Measurements from ENCODE around the gene NT5M. TPM values are rescaled to one million over a fixed set of nuclear protein-coding genes. Genes with fewer than 3 reads are reported as not detected.

NT5M gene
- total and polyA plus RNA-seq, 9 of the 15 experiments (the other 6 are each of a cell fraction or from before 2014, with no cell fraction given), result 0.24 to 10.1 (median 3.4) TPM

DNA sequence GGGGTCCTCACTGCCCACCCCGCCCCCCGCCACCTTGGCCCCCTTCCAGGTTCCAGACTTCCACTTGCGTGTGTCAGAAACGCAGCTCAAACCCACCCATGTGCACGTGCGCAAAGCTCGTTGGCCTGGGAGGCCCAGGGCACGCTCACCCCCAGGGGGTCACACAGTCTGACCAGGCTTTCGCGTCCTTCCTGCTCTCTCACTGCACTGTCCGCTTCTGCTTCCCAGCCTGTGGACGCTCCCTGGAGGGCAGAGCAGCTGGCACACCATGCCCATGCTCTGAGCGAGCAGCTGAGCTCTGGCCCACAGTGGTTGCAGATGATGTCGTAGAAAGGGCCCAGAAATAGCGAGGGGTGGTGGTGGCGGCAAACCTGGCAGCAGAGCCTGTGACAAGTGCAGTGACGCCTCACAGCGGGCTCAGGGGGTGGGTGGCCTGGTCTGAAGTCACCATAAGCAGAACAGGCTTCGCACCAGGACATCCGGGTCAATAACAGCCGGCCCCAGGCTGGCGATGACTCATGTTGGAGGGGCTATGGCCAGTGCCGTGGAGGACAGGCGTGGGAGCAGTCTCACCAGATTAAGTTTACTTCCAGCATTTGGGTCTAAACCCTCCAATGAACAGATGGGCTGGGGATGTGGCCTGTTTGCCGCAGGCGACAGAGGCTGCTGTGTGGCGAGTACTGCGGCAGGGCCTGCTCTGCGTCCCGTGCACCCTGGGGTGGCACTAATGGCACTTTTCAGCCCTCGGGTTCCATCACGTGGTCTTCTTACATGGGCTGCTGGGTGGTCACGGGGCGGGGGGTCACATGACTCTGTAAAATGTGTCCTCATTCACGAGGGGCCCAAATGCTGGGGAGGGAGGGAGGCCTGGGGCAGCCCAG is 49.0 kb downstream of the NT5M start (continued):
- TF ChIP-seq, protein P1, sequence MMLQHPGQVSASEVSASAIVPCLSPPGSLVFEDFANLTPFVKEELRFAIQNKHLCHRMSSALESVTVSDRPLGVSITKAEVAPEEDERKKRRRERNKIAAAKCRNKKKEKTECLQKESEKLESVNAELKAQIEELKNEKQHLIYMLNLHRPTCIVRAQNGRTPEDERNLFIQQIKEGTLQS (IDR thresholded peaks at IDR 0.05), result peak; percentile 94
- TF ChIP-seq, protein P1 (CRISPR knock-in tag; conservative IDR thresholded peaks at IDR 0.05), result no peak
- TF ChIP-seq CREB1 (IDR thresholded peaks at IDR 0.05), result peak; percentile 36; the same call in 1 of the 2 replicates
- peak; percentile 58; the same call in 1 of the 2 replicates for TF ChIP-seq CREB1 (CRISPR knock-in tag; IDR thresholded peaks at IDR 0.05)
- TF ChIP-seq KLF10 (CRISPR knock-in tag; IDR thresholded peaks at IDR 0.05), result no peak
- no peak for TF ChIP-seq SMARCA5 (IDR thresholded peaks at IDR 0.05)
- peak in 1 of 2 experiments; percentile 80; a peak in 2 of 4 replicates for TF ChIP-seq FOXA3 (CRISPR knock-in tag; conservative IDR thresholded peaks at IDR 0.05 in 1 of 2, IDR thresholded peaks at IDR 0.05 in 1 of 2)
- TF ChIP-seq PHF20 (IDR thresholded peaks at IDR 0.05; ENCODE audit: partially characterized antibody), result no peak
- no peak for TF ChIP-seq MED1 (CRISPR knock-in tag; IDR thresholded peaks at IDR 0.05; ENCODE audit: borderline replicate concordance)
- TF ChIP-seq, protein P2, sequence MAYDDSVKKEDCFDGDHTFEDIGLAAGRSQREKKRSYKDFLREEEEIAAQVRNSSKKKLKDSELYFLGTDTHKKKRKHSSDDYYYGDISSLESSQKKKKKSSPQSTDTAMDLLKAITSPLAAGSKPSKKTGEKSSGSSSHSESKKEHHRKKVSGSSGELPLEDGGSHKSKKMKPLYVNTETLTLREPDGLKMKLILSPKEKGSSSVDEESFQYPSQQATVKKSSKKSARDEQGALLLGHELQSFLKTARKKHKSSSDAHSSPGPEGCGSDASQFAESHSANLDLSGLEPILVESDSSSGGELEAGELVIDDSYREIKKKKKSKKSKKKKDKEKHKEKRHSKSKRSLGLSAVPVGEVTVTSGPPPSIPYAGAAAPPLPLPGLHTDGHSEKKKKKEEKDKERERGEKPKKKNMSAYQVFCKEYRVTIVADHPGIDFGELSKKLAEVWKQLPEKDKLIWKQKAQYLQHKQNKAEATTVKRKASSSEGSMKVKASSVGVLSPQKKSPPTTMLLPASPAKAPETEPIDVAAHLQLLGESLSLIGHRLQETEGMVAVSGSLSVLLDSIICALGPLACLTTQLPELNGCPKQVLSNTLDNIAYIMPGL (CRISPR knock-in tag; IDR thresholded peaks at IDR 0.05), result no peak
- TF ChIP-seq RBM25 (IDR thresholded peaks at IDR 0.05; ENCODE audit: low read depth, low read length, severe bottlenecking), result no peak
- peak; percentile 16; the same call in 1 of the 2 replicates for TF ChIP-seq PHF8 (IDR thresholded peaks at IDR 0.05; ENCODE audit: borderline replicate concordance, low read length)
- no peak for TF ChIP-seq ZNF311 (CRISPR knock-in tag; IDR thresholded peaks at IDR 0.05)
- TF ChIP-seq, protein P3, sequence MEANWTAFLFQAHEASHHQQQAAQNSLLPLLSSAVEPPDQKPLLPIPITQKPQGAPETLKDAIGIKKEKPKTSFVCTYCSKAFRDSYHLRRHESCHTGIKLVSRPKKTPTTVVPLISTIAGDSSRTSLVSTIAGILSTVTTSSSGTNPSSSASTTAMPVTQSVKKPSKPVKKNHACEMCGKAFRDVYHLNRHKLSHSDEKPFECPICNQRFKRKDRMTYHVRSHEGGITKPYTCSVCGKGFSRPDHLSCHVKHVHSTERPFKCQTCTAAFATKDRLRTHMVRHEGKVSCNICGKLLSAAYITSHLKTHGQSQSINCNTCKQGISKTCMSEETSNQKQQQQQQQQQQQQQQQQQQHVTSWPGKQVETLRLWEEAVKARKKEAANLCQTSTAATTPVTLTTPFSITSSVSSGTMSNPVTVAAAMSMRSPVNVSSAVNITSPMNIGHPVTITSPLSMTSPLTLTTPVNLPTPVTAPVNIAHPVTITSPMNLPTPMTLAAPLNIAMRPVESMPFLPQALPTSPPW (CRISPR knock-in tag; IDR thresholded peaks at IDR 0.05), result peak; percentile 39
- peak; percentile 79; the same call in 1 of the 2 replicates for TF ChIP-seq JUN (IDR thresholded peaks at IDR 0.05; ENCODE audit: borderline replicate concordance, low read depth, low read length)
- peak; percentile 89; the same call in 1 of the 2 replicates for TF ChIP-seq JUN (CRISPR knock-in tag; IDR thresholded peaks at IDR 0.05; ENCODE audit: borderline replicate concordance)
- TF ChIP-seq CXXC5 (CRISPR knock-in tag; IDR thresholded peaks at IDR 0.05), result 0 out of 2 replicates have a peak, but pooled peaks have one; percentile 12
- peak; percentile 85 for TF ChIP-seq RAD51 (IDR thresholded peaks at IDR 0.05; ENCODE audit: borderline replicate concordance, low read depth)
- TF ChIP-seq, protein P4, sequence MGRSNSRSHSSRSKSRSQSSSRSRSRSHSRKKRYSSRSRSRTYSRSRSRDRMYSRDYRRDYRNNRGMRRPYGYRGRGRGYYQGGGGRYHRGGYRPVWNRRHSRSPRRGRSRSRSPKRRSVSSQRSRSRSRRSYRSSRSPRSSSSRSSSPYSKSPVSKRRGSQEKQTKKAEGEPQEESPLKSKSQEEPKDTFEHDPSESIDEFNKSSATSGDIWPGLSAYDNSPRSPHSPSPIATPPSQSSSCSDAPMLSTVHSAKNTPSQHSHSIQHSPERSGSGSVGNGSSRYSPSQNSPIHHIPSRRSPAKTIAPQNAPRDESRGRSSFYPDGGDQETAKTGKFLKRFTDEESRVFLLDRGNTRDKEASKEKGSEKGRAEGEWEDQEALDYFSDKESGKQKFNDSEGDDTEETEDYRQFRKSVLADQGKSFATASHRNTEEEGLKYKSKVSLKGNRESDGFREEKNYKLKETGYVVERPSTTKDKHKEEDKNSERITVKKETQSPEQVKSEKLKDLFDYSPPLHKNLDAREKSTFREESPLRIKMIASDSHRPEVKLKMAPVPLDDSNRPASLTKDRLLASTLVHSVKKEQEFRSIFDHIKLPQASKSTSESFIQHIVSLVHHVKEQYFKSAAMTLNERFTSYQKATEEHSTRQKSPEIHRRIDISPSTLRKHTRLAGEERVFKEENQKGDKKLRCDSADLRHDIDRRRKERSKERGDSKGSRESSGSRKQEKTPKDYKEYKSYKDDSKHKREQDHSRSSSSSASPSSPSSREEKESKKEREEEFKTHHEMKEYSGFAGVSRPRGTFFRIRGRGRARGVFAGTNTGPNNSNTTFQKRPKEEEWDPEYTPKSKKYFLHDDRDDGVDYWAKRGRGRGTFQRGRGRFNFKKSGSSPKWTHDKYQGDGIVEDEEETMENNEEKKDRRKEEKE (IDR thresholded peaks at IDR 0.05; ENCODE audit: borderline replicate concordance in 1 of 2, control insufficient read depth in 1 of 2, low read depth in 2 of 2, low read length in 1 of 2), result peak in 1 of 2 experiments; percentile 89; a peak in 2 of 4 replicates

Measured in K562 (cell line).